Measurements from ENCODE around the gene LAMC3. TPM values are rescaled to one million over a fixed set of nuclear protein-coding genes. Genes with fewer than 3 reads are reported as not detected.

Gene LAMC3
- total and polyA plus RNA-seq, 3 donors from 2014 or later: 35.9 to 136 (median 86.3) TPM

GRCh38 chr9:131119600-131119999 lies 110.6 kb downstream of the LAMC3 start:
- H3K4me3 ChIP-seq: no peak overlapping the region
- 81 to 83% methylated on average over 8 of the region's 8 CpGs for WGBS, 2 donors
- peaks cover 2% of the 10 kb centered on the region for H3K4me1 ChIP-seq
- no peak overlapping the region for H3K27ac ChIP-seq
- intact Hi-C loops (cut with DNase I; ENCODE audit: low total_unique reads): no loop called here
- H3K9me3 ChIP-seq: no peaks in the 10 kb centered on the region
- H3K27me3 ChIP-seq: no peaks in the 10 kb centered on the region
- no peaks in the 10 kb centered on the region for H3K36me3 ChIP-seq (ENCODE audit: low read depth, missing control alignments)
- no peak for DNase-seq
- TF ChIP-seq POLR2A (IDR thresholded peaks at IDR 0.05) (no peak), CTCF (IDR thresholded peaks at IDR 0.05) (no peak)

GRCh38 chr9:131120620-131121228 lies 111.8 kb downstream of the LAMC3 start:
- no peaks in the 10 kb centered on the region for H3K9me3 ChIP-seq
- TF ChIP-seq POLR2A (IDR thresholded peaks at IDR 0.05): no peak
- no peak for TF ChIP-seq CTCF (IDR thresholded peaks at IDR 0.05)
- intact Hi-C loops (cut with DNase I; ENCODE audit: low total_unique reads): no loop called here
- H3K4me1 ChIP-seq: peaks cover 4% of the 10 kb centered on the region
- 86% methylated on average over 6 to 7 of the region's 7 CpGs for WGBS, 2 donors
- H3K27ac ChIP-seq: no peak overlapping the region
- H3K36me3 ChIP-seq (ENCODE audit: low read depth, missing control alignments): no peaks in the 10 kb centered on the region
- H3K4me3 ChIP-seq: no peak overlapping the region
- no peaks in the 10 kb centered on the region for H3K27me3 ChIP-seq
- no peak for DNase-seq

GRCh38 chr9:131121346-131121745 lies 112.4 kb downstream of the LAMC3 start:
- intact Hi-C loops (cut with DNase I; ENCODE audit: low total_unique reads): no loop called here
- no peak for DNase-seq

GRCh38 chr9:131122158-131122557 lies 113.2 kb downstream of the LAMC3 start:
- DNase-seq: no peak
- Histone ChIP-seq H3K9me3 (no peaks in the 10 kb centered on the region), H3K27me3 (no peaks in the 10 kb centered on the region), H3K4me3 (no peak overlapping the region), H3K4me1 (peaks cover 12% of the 10 kb centered on the region), H3K36me3 (ENCODE audit: low read depth, missing control alignments) (no peaks in the 10 kb centered on the region), H3K27ac (no peak overlapping the region)
- 85 to 88% methylated on average over 2 of the region's 2 CpGs for WGBS, 2 donors
- no peak for TF ChIP-seq CTCF (IDR thresholded peaks at IDR 0.05)
- no peak for TF ChIP-seq POLR2A (IDR thresholded peaks at IDR 0.05)
- intact Hi-C loops (cut with DNase I; ENCODE audit: low total_unique reads): no loop called here

More at GRCh38 chr9:131121346-131121745, 112.4 kb downstream of the LAMC3 start:
- Histone ChIP-seq H3K27ac (no peak overlapping the region), H3K9me3 (no peaks in the 10 kb centered on the region), H3K27me3 (no peaks in the 10 kb centered on the region), H3K4me1 (peaks cover 8% of the 10 kb centered on the region), H3K36me3 (ENCODE audit: low read depth, missing control alignments) (no peaks in the 10 kb centered on the region), H3K4me3 (no peak overlapping the region)
- 66 to 77% methylated on average over 2 of the region's 2 CpGs for WGBS, 2 donors
- TF ChIP-seq POLR2A (IDR thresholded peaks at IDR 0.05): no peak

GRCh38 chr9:131125038-131125287 lies 116.0 kb downstream of the LAMC3 start:
- intact Hi-C loops (cut with DNase I; ENCODE audit: low total_unique reads): no loop called here
- no peak for DNase-seq
- WGBS, 2 donors: 1 to 3% methylated on average over 7 of the region's 7 CpGs
- Histone ChIP-seq H3K27ac (peak overlapping the region; percentile 20 to 77), H3K36me3 (ENCODE audit: low read depth, missing control alignments) (no peaks in the 10 kb centered on the region), H3K4me1 (peaks cover 12% of the 10 kb centered on the region), H3K9me3 (no peaks in the 10 kb centered on the region), H3K4me3 (peak overlapping the region; percentile 86 to 93), H3K27me3 (no peaks in the 10 kb centered on the region)
- no peak for TF ChIP-seq POLR2A (IDR thresholded peaks at IDR 0.05)
- no peak for TF ChIP-seq CTCF (IDR thresholded peaks at IDR 0.05)

Data from testis (tissue), 3 donors.